ENCODE data around the gene NPY5R. TPM values are rescaled to one million over a fixed set of nuclear protein-coding genes. Genes with fewer than 3 reads are reported as not detected.

The NPY5R gene
- total RNA-seq, 1 donor from 2014 or later: 0.25 TPM

DNA sequence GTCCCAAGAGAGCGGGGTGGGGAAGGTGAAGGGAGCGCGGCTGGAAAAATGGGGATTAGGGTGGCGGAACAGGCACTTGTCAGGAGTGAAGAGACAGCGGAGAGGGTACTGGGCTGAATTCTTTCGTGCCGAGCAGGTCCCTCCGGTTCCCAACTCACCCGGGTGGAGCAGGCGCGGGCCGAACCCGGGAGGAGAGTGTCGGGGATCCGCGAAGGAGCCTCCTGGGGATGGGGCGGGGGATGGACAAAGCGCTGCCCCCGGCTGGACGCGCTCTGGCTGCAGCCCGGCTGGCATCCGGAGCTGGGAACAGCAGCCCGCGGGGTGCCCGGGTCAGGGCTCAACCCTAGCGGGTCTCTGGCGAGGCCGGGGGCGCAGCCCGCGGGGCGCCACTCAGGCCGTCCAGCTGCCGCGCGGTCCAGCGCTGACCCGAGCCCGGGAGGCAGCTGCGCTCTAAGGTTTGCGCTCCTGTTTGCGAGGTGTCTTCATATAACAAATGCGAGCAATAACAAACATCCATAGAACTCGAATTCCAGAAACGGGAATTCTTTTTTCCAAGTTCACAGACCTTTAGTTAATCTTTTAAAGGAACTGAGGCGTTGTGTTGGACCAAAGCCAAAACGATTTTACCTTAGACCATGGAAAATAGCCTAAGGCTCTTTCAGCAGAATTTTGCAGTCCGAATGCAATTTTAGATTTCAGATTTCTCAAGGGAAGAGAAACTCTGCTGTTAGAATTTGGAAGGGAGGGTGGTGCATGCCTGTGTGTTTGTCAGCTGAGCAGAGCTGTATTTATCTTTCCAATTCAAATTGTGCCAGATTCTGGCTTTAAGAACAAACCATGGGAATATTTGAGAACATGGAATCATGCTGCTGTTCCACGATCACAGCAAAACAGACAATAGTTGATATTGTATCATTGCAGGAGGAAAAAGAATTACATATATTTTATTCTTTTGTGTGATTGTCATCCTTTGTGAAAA lies 744 bp downstream of the NPY5R start:
- H3K27ac ChIP-seq (replicated peaks): peak overlapping the region; percentile 60
- intact Hi-C loops (cut with micrococcal nuclease): no loop called here
- H3K27me3 ChIP-seq (ENCODE audit: low read depth): peaks cover 91% of the 10 kb centered on the region
- peak overlapping the region; percentile 65 for H3K4me3 ChIP-seq
- TF ChIP-seq, protein P1, sequence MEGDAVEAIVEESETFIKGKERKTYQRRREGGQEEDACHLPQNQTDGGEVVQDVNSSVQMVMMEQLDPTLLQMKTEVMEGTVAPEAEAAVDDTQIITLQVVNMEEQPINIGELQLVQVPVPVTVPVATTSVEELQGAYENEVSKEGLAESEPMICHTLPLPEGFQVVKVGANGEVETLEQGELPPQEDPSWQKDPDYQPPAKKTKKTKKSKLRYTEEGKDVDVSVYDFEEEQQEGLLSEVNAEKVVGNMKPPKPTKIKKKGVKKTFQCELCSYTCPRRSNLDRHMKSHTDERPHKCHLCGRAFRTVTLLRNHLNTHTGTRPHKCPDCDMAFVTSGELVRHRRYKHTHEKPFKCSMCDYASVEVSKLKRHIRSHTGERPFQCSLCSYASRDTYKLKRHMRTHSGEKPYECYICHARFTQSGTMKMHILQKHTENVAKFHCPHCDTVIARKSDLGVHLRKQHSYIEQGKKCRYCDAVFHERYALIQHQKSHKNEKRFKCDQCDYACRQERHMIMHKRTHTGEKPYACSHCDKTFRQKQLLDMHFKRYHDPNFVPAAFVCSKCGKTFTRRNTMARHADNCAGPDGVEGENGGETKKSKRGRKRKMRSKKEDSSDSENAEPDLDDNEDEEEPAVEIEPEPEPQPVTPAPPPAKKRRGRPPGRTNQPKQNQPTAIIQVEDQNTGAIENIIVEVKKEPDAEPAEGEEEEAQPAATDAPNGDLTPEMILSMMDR (IDR thresholded peaks at IDR 0.05; ENCODE audit: borderline replicate concordance): no peak
- H3K9me3 ChIP-seq (replicated peaks): no peaks in the 10 kb centered on the region
- no peaks in the 10 kb centered on the region for H3K36me3 ChIP-seq
- H3K4me1 ChIP-seq: peaks cover 16% of the 10 kb centered on the region
- no peak for DNase-seq

DNA sequence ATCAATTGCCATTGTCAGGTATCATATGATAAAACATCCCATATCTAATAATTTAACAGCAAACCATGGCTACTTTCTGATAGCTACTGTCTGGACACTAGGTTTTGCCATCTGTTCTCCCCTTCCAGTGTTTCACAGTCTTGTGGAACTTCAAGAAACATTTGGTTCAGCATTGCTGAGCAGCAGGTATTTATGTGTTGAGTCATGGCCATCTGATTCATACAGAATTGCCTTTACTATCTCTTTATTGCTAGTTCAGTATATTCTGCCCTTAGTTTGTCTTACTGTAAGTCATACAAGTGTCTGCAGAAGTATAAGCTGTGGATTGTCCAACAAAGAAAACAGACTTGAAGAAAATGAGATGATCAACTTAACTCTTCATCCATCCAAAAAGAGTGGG lies 7.0 kb downstream of the NPY5R start:
- H3K4me1 ChIP-seq: no peaks in the 10 kb centered on the region
- H3K27ac ChIP-seq (replicated peaks): no peak overlapping the region
- DNase-seq: no peak
- H3K9me3 ChIP-seq (replicated peaks): no peaks in the 10 kb centered on the region
- TF ChIP-seq, protein P1 (IDR thresholded peaks at IDR 0.05; ENCODE audit: borderline replicate concordance): no peak
- H3K27me3 ChIP-seq (ENCODE audit: low read depth): peaks cover 39% of the 10 kb centered on the region
- intact Hi-C loops (cut with micrococcal nuclease): no loop called here
- H3K4me3 ChIP-seq: no peak overlapping the region
- H3K36me3 ChIP-seq: no peaks in the 10 kb centered on the region

DNA sequence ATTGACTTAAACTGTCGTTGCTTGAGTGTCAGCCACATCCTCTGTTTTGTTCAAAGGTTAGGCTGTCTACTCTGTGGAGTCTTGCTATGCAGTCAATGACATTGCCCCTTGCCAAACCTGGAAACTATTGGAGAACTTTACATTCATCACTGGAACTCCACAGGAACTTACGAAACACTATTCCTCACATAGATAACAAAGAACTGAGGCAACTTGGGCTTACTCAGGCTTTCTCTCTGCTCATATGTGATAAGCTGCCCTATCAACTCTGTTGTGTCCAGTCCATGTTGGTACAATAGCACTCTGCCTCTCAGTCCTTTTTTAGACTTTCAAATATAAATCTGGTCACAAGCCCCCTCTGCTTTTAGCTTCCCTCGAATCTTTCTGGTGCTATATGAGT lies 9.4 kb downstream of the NPY5R start:
- Histone ChIP-seq H3K36me3 (no peaks in the 10 kb centered on the region), H3K4me1 (no peaks in the 10 kb centered on the region), H3K4me3 (no peak overlapping the region), H3K27me3 (ENCODE audit: low read depth) (peaks cover 18% of the 10 kb centered on the region), H3K27ac (replicated peaks) (no peak overlapping the region), H3K9me3 (replicated peaks) (no peaks in the 10 kb centered on the region)
- intact Hi-C loops (cut with micrococcal nuclease): no loop called here
- TF ChIP-seq, protein P1 (IDR thresholded peaks at IDR 0.05; ENCODE audit: borderline replicate concordance): no peak
- no peak for DNase-seq

DNA sequence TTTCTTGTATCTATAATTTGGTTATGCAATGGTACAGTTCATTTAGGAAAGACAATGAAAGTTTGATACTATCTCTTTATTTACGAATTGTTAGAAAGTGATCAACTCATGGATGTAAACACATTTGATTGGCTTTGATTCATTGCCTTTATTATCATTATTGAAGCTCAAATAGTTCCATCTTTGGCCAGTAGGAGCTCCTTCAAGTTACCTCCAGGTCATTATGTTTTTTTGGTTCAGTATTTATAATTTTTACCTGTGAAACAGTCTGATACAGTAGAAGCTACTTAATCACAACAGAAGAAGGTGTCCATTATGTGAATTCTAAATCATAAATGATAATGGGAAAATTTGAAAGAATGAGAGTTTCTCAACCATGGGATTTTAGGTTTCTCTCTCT lies 12.4 kb downstream of the NPY5R start:
- DNase-seq: no peak
- no peaks in the 10 kb centered on the region for H3K27me3 ChIP-seq (ENCODE audit: low read depth)
- H3K4me1 ChIP-seq: no peaks in the 10 kb centered on the region
- no peaks in the 10 kb centered on the region for H3K9me3 ChIP-seq (replicated peaks)
- H3K27ac ChIP-seq (replicated peaks): no peak overlapping the region
- H3K36me3 ChIP-seq: no peaks in the 10 kb centered on the region
- intact Hi-C loops (cut with micrococcal nuclease): no loop called here
- TF ChIP-seq, protein P1 (IDR thresholded peaks at IDR 0.05; ENCODE audit: borderline replicate concordance): no peak
- H3K4me3 ChIP-seq: no peak overlapping the region

DNA sequence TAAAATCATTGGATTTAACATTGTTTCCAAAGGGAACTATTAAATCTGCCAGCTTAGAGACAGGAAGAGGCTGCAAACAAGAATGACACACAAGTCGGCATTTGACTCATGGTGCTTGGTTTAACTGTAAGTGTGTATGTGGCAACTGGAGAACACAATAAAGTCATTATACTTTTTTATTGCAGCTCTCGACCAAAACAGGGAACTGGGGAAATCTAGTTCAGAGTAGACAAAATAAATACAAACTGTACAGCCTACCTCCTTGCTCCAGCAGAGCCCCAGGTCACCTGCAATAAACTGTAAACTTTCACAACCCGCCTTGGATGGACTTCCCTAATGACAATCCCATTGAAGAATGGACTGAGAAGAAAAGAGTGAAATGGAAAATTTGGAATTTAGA lies 24.0 kb downstream of the NPY5R start:
- intact Hi-C loops (cut with micrococcal nuclease): no loop called here
- no peaks in the 10 kb centered on the region for H3K27me3 ChIP-seq (ENCODE audit: low read depth)
- TF ChIP-seq, protein P1 (IDR thresholded peaks at IDR 0.05; ENCODE audit: borderline replicate concordance): no peak
- no peaks in the 10 kb centered on the region for H3K36me3 ChIP-seq
- no peak overlapping the region for H3K27ac ChIP-seq (replicated peaks)
- H3K4me1 ChIP-seq: no peaks in the 10 kb centered on the region
- H3K9me3 ChIP-seq (replicated peaks): no peaks in the 10 kb centered on the region
- no peak overlapping the region for H3K4me3 ChIP-seq
- no peak for DNase-seq
